Esophagus squamous epithelium (tissue), 5 donors: ENCODE measurements around the gene FHIT. TPM values are rescaled to one million over a fixed set of nuclear protein-coding genes. Genes with fewer than 3 reads are reported as not detected.
"Not testable (repeated sequence)": the region's sequence is repeated elsewhere in the genome, so short reads cannot be mapped to it uniquely, and the experiment has no call there.

Experiments used
- DNase-seq: peaks from one replicate; lab custom pipeline; 2025; lab: John Stamatoyannopoulos, UW
- H3K27ac ChIP-seq, 4 donors: fragments of 200-600 bp; sonication (generic); one replicate each; pipeline ENCODE4 v1.5.1; 2016 to 2019; ENCODE audit warnings: mild to moderate bottlenecking in 1 of 4
- H3K27me3 ChIP-seq, 4 donors: fragments of 200-600 bp; sonication (generic); 1 replicate in 3 of 4; 2 replicates in 1 of 4; pipeline versions ENCODE4 v1.5.1 to v1.6.0; 2017 to 2021; ENCODE audit warnings: antibody characterized with exemption in 1 of 4
- H3K36me3 ChIP-seq, 3 donors: fragments of 200-600 bp; sonication (generic); one replicate each; pipeline ENCODE4 v1.5.1; 2016 to 2019
- H3K4me1 ChIP-seq, 3 donors: fragments of 200-600 bp; sonication (generic); one replicate each; pipeline ENCODE4 v1.5.1; 2017 to 2019
- H3K4me3 ChIP-seq, 4 donors: fragments of 200-600 bp; sonication (generic); 1 replicate in 3 of 4; 2 replicates in 1 of 4; pipeline ENCODE4 v1.5.1; 2016 to 2019; ENCODE audit warnings: mild to moderate bottlenecking in 2 of 4, moderate library complexity in 1 of 4
- H3K9me3 ChIP-seq, 3 donors: fragments of 200-600 bp; sonication (generic); one replicate each; pipeline ENCODE4 v1.5.1; 2016 to 2019
- POLR2A ChIP-seq, 4 donors: fragments of 450-650 bp; IDR thresholded peaks; one replicate each; pipeline ENCODE4 v1.6.1; 2017; ENCODE audit warnings: antibody characterized with exemption in 4 of 4, mild to moderate bottlenecking in 4 of 4, moderate library complexity in 3 of 4
- WGBS, 2 donors: methylation state at CpG; one replicate each; pipeline ENCODE4 v1.1.5; 2018; 5-methylcytosine and 5-hydroxymethylcytosine counted together
- intact Hi-C: fragments of 100-400 bp; cut with DNase I; formaldehyde crosslinking; loops from one replicate; pipeline ENCODE4 v1.15.0; 2022
- total RNA-seq, 4 donors: library from RNA; depleted of rRNA; stranded (reverse); fragments of >200 nt; gene quantifications; one replicate each; pipeline ENCODE4 v1.1.0, GENCODE V29; 2016
- TF ChIP-seq, protein P1 (sequence below), 6 experiments: fragments of 450-650 bp in 4 of 6; fragments of 200-600 bp in 2 of 6; sonication (generic) in 2 of 6; IDR thresholded peaks; one replicate each; pipeline ENCODE4 v1.5.1; 2016 to 2019; ENCODE audit warnings: antibody characterized with exemption in 6 of 6, mild to moderate bottlenecking in 4 of 6, moderate library complexity in 4 of 6
- donor health status: DM: yes; HTN: yes; CAD: no.

The FHIT gene
- total RNA-seq, 4 donors from 2014 or later, result 0.64 to 5.7 (median 3.1) TPM

DNA sequence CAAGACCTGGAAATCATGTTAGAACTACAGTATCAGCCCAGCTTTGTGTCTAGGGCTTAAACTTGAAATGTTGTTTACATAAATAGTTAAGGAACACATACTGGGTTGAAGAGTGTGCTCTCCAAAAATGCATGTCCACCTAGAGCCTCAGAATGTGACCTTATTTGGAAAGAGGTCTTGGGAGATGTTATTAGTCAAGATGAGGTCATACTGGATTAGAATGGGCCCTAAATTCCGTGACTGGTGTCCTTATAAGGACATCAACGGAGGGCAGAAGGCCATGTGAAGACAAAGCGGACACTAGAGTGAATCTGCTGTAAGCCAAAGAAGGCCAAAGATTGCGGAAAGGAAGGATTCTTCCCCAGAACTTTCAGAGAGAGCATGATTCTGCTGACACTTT is 1442.2 kb downstream of the FHIT start:
- H3K36me3 ChIP-seq, result no peaks in the 10 kb centered on the region
- H3K4me3 ChIP-seq, result no peak overlapping the region
- WGBS, 2 donors, result 66 to 71% methylated on average over 4 of the region's 4 CpGs
- peak overlapping the region in 3 of 4 donors; percentile 9 to 51 (median 11) for H3K27ac ChIP-seq
- peaks cover 0 to 8% (median 0%) of the 10 kb centered on the region in 3 donors for H3K4me1 ChIP-seq
- TF ChIP-seq, protein P1, sequence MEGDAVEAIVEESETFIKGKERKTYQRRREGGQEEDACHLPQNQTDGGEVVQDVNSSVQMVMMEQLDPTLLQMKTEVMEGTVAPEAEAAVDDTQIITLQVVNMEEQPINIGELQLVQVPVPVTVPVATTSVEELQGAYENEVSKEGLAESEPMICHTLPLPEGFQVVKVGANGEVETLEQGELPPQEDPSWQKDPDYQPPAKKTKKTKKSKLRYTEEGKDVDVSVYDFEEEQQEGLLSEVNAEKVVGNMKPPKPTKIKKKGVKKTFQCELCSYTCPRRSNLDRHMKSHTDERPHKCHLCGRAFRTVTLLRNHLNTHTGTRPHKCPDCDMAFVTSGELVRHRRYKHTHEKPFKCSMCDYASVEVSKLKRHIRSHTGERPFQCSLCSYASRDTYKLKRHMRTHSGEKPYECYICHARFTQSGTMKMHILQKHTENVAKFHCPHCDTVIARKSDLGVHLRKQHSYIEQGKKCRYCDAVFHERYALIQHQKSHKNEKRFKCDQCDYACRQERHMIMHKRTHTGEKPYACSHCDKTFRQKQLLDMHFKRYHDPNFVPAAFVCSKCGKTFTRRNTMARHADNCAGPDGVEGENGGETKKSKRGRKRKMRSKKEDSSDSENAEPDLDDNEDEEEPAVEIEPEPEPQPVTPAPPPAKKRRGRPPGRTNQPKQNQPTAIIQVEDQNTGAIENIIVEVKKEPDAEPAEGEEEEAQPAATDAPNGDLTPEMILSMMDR (IDR thresholded peaks at IDR 0.05), result no peak
- DNase-seq, result no peak
- H3K27me3 ChIP-seq, result no peaks in the 10 kb centered on the region
- no peaks in the 10 kb centered on the region for H3K9me3 ChIP-seq
- intact Hi-C loops, result loop anchor here (5.0 kb wide), 1 partner anchor 232 kb away; no protein-coding TSS in a partner anchor

DNA sequence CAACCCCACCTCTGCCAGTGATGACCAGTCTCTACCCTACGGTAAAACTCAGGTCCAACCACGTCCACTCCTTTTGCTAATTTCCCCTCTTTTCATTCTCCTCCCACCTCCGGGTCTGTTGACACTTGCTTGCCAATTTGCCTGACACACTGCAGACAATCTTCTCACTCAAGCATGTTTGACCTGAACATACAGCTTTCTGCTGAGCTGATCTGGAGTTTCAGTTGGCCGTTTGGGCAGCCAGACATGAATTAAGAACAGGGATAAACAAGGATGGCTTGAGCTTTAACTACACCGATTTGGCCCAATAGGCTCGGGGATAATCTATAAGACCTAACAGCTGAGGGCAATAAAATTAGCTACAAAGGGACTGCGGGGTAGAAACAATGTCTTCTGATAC is 1442.8 kb downstream of the FHIT start:
- TF ChIP-seq POLR2A (IDR thresholded peaks at IDR 0.05), result no peak
- TF ChIP-seq, protein P1 (IDR thresholded peaks at IDR 0.05), result no peak
- H3K9me3 ChIP-seq, result no peaks in the 10 kb centered on the region
- H3K27me3 ChIP-seq, result no peaks in the 10 kb centered on the region
- intact Hi-C loops, result loop anchor here (5.0 kb wide), 1 partner anchor 231 kb away; no protein-coding TSS in a partner anchor
- no peak for DNase-seq
- H3K4me3 ChIP-seq, result no peak overlapping the region
- peak overlapping the region in 2 of 4 donors; percentile 9 to 10 for H3K27ac ChIP-seq
- H3K4me1 ChIP-seq, result peaks cover 0 to 8% (median 0%) of the 10 kb centered on the region in 3 donors
- no peaks in the 10 kb centered on the region for H3K36me3 ChIP-seq
- 83 to 96% methylated on average over 6 to 7 of the region's 7 CpGs for WGBS, 2 donors

DNA sequence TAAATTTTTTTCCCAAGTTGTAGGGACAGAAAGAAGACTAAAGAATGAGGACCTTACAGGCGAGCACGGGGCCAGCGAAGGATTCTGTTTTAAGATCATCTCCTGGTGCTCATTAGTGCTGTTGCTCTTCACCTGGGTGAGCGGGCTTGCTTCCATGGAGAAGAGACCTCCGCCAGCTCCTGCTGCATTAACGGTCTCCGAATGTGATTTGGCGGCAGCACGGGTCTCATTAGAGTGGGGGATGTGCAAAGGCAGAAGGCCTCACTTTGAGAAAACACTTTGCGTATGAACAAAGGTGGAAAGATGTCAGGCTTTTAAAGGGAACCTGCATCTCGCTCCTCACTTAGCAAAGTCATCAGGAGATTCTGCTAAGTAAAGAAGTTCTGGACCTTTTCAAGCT is 1448.0 kb downstream of the FHIT start:
- intact Hi-C loops, result no loop called here
- no peak for DNase-seq
- 85 to 88% methylated on average over 11 of the region's 11 CpGs for WGBS, 2 donors

DNA sequence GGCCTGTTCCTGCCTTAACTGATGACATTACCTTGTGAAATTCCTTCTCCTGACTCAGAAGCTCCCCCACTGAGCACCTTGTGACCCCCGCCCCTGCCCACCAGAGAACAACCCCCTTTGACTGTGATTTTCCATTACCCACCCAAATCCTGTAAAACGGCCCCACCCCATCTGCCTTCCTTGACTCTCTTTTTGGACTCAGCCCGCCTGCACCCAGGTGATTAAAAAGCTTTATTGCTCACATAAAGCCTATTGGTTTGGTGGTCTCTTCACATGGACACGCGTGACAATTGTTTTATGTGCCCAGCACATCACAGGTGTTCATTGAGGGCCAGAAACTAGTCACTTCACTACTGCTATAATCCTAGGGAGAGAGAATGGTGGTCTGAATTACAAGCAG is 1448.8 kb downstream of the FHIT start:
- H3K27me3 ChIP-seq, intact Hi-C loops, H3K36me3 ChIP-seq, H3K4me3 ChIP-seq, DNase-seq, H3K4me1 ChIP-seq, H3K9me3 ChIP-seq, H3K27ac ChIP-seq: not testable (repeated sequence)
- WGBS, 2 donors, result 81 to 88% methylated on average over 4 to 5 of the region's 5 CpGs

More for the DNA sequence above, 1448.0 kb downstream of the FHIT start:
- no peak for TF ChIP-seq POLR2A (IDR thresholded peaks at IDR 0.05)
- TF ChIP-seq, protein P1 (IDR thresholded peaks at IDR 0.05), result no peak
- H3K4me1 ChIP-seq, result no peaks in the 10 kb centered on the region
- no peaks in the 10 kb centered on the region for H3K27me3 ChIP-seq
- H3K9me3 ChIP-seq, result no peaks in the 10 kb centered on the region
- no peak overlapping the region for H3K4me3 ChIP-seq
- H3K36me3 ChIP-seq, result no peaks in the 10 kb centered on the region
- H3K27ac ChIP-seq, result no peak overlapping the region

DNA sequence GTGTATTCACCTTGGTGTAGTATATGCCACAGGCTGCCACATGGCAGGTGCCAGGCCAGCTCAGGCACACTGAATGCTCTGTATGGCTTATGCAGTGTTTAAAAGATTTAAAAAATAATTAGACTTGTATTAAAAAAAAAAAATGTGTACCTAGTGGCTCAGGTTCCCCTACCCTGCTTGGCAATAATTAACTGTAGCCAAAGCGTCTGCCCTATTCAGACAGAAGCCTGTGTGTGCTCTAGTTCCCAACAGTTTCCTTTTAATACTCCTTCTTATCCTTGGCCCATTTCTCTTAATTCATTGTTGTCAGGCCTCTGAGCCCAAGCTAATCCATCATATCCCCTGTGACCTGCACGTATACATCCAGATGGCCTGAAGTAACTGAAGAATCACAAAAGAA is 1449.2 kb downstream of the FHIT start:
- no peak for TF ChIP-seq POLR2A (IDR thresholded peaks at IDR 0.05)
- TF ChIP-seq, protein P1 (IDR thresholded peaks at IDR 0.05), result no peak
- Histone ChIP-seq H3K9me3 (no peaks in the 10 kb centered on the region), H3K36me3 (no peaks in the 10 kb centered on the region), H3K4me3 (no peak overlapping the region), H3K4me1 (no peaks in the 10 kb centered on the region), H3K27ac (no peak overlapping the region), H3K27me3 (no peaks in the 10 kb centered on the region)
- intact Hi-C loops, result no loop called here
- 92 to 94% methylated on average over 2 of the region's 2 CpGs for WGBS, 2 donors
- DNase-seq, result no peak

DNA sequence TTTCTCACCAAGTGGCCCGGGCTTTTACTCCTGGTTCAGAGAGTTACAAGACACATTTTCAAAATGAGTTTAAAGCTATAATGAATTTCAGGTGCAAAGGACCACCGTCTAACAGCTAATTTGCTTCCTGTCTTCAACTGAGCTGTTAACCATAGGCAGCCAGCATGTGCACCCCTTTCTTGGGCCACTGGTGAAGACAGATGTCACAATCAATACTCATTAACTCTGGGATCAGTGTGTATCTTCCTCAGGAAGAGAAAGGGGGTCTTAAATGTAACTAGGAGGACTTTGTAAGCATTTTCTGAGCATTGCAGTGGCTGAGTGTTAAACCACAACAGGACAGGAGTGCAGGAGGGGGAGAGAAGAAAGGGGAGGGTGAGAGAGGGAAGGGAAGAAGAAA is 1450.8 kb downstream of the FHIT start:
- 48 to 66% methylated on average over 2 of the region's 2 CpGs for WGBS, 2 donors
- H3K9me3 ChIP-seq, result no peaks in the 10 kb centered on the region
- H3K4me3 ChIP-seq, result no peak overlapping the region
- DNase-seq, result no peak
- H3K27me3 ChIP-seq, result no peaks in the 10 kb centered on the region
- no peak for TF ChIP-seq POLR2A (IDR thresholded peaks at IDR 0.05)
- TF ChIP-seq, protein P1 (IDR thresholded peaks at IDR 0.05), result no peak
- no peaks in the 10 kb centered on the region for H3K36me3 ChIP-seq
- intact Hi-C loops, result no loop called here
- no peaks in the 10 kb centered on the region for H3K4me1 ChIP-seq
- no peak overlapping the region for H3K27ac ChIP-seq
